ENCODE results near the gene DERL3.

- TF ChIP-seq POLR2AphosphoS5 (IDR thresholded peaks at IDR 0.05) = no peak
- no peak for TF ChIP-seq POLR2A (IDR thresholded peaks at IDR 0.05)
Observed at GRCh38 chr22:23818541-23818940, 20.3 kb downstream of the DERL3 start.

Data from transverse colon (tissue), 3 donors.